Colonic mucosa (tissue), 4 donors: ENCODE results near the gene GOLPH3L. TPM values are rescaled to one million over a fixed set of nuclear protein-coding genes. Genes with fewer than 3 reads are reported as not detected.

ENCODE experiments used
- DNase-seq: peaks from one replicate; pipeline ENCODE4 v3.0.0-alpha.2; 2020
- H3K27ac ChIP-seq: fragments of 200-600 bp; one replicate; pipeline ENCODE4 v1.8.0; 2021
- H3K27me3 ChIP-seq: fragments of 200-600 bp; one replicate; pipeline ENCODE4 v1.8.0; 2021
- H3K36me3 ChIP-seq: fragments of 200-600 bp; one replicate; pipeline ENCODE4 v1.8.0; 2021
- H3K4me1 ChIP-seq: fragments of 200-600 bp; one replicate; pipeline ENCODE4 v1.8.0; 2021; ENCODE audit warnings: mild to moderate bottlenecking
- H3K4me3 ChIP-seq: fragments of 200-600 bp; one replicate; pipeline ENCODE4 v1.8.0; 2021
- H3K9ac ChIP-seq, 2 donors: one replicate each; pipeline ENCODE4 v1.7.0; 2013; ENCODE audit warnings: control low read depth in 2 of 2, low read depth in 2 of 2, low read length in 2 of 2
- H3K9me3 ChIP-seq: fragments of 200-600 bp; one replicate; pipeline ENCODE4 v1.8.0; 2021
- CTCF ChIP-seq: fragments of 200-600 bp; IDR thresholded peaks from one replicate; pipeline ENCODE4 v1.8.0; 2022; ENCODE audit warnings: antibody characterized with exemption, mild to moderate bottlenecking
- intact Hi-C: fragments of 100-400 bp; cut with DNase I; formaldehyde crosslinking; loops from one replicate; pipeline ENCODE4 v1.14.1; 2022
- total RNA-seq, 2 donors: library from RNA; stranded (reverse); fragmentation: NEBNext Ultra II Directional in 1 of 2; extraction: Animal tissue kit (Norgen Biotek cat#: 25700) in 1 of 2; gene quantifications; one replicate each; pipeline ENCODE4 v1.2.1, GENCODE V29; 2021
- donor health status: healthy.
- donor health status: DM: no; HTN: no; CAD: no.
- donor health status: DM: no; HTN: no; CAD: no.

GOLPH3L gene
- total RNA-seq, 2 donors from 2014 or later = 70.0 to 101 TPM

DNA sequence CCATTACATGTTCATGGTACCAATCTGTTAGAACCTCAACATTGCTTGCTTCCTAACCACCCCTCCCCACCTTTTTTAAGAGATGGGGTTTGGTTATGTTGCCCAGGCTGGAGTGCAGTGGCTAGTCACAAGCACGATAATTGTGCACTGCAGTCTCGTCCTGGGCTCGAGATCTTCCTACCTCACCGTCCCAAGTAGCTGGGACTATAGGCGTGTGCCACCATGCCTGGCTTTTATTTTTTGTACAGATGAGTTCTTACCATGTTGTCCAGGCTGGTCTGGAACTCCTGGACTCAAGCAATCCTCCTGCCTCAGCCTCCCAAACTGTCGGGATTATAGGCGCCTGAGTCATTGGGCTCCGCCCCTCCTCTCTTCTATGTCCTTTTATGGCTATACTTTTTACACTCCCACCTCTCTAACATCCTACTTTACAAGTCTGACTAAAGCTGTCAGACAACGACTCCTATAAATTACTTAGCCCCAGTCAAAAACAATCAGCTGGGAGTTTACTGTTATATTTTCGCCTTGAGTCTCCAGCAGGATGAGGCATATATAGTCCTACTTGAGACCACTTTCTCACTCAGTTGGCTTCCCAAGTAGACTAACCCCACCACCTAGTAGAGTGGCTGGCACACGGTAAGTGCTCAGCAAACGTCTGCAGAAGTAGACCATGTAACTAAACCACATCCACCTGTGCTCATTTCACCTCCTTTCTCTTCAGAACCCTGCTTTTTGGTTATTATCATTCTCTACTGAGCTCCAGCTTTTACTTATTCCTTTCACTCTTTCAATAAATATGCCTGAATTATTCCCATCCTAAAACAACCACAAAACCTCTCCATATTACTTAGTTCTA, 81.4 kb downstream of the GOLPH3L start:
- no peak for TF ChIP-seq CTCF
- Histone ChIP-seq H3K27me3 (no peaks in the 10 kb centered on the region), H3K4me1 (peaks cover 36% of the 10 kb centered on the region), H3K4me3 (no peak overlapping the region), H3K9me3 (no peaks in the 10 kb centered on the region), H3K27ac (peak overlapping the region; percentile 91), H3K36me3 (no peaks in the 10 kb centered on the region), H3K9ac (no peak overlapping the region)
- intact Hi-C loops = no loop called here
- no peak for DNase-seq

DNA sequence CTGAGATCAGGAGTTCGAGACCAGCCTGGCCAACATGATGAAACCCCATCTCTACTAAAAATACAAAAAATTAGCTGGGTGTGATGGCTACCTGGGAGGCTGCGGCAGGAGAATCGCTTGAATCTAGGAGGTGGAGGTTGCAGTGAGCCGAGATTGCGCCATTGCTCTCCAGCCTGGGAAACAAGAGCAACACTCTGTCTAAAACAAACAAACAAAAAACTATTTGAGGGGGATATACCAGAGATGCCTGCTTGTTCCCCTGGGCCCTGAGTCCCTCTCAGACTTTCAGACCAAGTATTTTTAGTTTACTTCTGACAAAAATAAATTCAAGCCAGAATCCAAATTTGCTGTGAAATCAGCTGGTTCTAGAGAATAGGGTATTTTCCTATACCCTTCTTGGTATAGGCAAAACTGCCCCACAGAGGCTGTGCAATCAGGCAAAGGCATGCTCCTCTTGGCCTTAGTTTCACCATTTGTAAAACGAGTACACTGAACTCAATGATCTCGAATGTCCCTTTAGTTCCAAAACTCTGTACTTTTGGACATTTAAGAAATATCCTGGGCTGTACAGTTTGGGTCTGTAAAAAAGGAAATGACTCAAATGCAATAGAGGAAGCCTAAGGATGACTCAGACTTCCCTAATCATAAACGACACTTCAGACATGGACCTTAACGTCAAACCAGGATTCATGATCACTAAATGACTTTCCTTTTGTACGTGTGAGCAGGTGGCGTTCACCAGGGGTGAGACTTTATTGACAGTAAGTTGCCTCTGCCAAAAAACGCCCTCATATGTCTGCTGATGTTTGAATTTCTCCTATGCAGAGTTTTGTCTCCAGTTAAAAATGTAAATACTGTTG, 83.7 kb downstream of the GOLPH3L start:
- peak; percentile 80 for DNase-seq
- H3K9ac ChIP-seq = peak overlapping the region in 1 of 2 donors; percentile 67
- TF ChIP-seq CTCF = no peak
- H3K9me3 ChIP-seq = no peaks in the 10 kb centered on the region
- no peaks in the 10 kb centered on the region for H3K27me3 ChIP-seq
- no peaks in the 10 kb centered on the region for H3K36me3 ChIP-seq
- H3K4me1 ChIP-seq = peaks cover 27% of the 10 kb centered on the region
- peak overlapping the region; percentile 91 for H3K27ac ChIP-seq
- no peak overlapping the region for H3K4me3 ChIP-seq
- intact Hi-C loops = no loop called here

GRCh38 chr1:150612014-150612345, 85.0 kb downstream of the GOLPH3L start:
- Histone ChIP-seq H3K4me3 (no peak overlapping the region), H3K27ac (peak overlapping the region; percentile 91), H3K27me3 (no peaks in the 10 kb centered on the region), H3K9ac (peak overlapping the region; percentile 48 to 57), H3K4me1 (peaks cover 27% of the 10 kb centered on the region), H3K36me3 (no peaks in the 10 kb centered on the region), H3K9me3 (no peaks in the 10 kb centered on the region)
- no peak for TF ChIP-seq CTCF
- intact Hi-C loops = no loop called here
- DNase-seq = no peak

DNA sequence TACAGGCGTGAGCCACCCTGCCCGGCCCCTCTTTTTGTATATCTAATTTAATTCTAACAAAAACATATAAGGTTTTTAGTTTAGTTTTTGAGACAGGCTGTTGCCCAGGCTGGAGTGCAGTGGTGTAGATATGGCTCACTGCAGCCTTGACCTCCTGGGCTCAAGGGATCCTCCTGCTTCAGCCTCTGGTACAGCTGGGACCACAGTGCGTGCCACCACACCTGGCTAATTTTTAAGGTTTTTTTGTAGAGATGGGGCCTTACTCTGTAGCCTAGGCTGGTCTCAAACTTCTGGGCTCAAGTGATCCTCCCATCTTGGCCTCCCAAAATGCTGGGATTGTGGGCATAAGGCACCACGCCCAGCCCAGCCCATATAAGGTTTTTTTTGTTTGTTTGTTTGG, 86.4 kb downstream of the GOLPH3L start:
- no peak overlapping the region for H3K9ac ChIP-seq
- no peak for DNase-seq

More for the DNA sequence above, 86.4 kb downstream of the GOLPH3L start:
- Histone ChIP-seq H3K9me3 (no peaks in the 10 kb centered on the region), H3K4me3 (no peak overlapping the region), H3K4me1 (peaks cover 24% of the 10 kb centered on the region), H3K36me3 (no peaks in the 10 kb centered on the region), H3K27me3 (no peaks in the 10 kb centered on the region), H3K27ac (peak overlapping the region; percentile 91)
- no peak for TF ChIP-seq CTCF
- intact Hi-C loops = no loop called here
